ENCODE results near the gene XRCC5.

Gene XRCC5

DNA sequence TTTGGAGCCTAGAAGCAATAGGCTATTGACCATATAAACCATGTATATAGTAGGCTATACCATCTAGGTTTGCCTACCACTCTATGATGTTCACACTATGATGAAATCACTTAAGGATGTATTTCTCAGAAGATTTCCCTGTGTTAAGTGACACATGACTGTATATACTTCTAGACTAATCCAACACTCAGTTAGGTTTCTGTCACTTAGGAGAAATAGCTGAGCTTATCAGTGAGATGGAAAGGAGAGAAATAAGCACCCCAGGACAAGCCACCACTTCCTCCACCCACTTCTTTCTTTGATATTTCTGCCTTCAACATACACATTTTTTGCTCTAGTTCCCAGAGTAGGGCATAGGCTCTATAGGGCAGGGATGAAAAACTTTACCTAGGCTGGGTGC, 35.4 kb upstream of the XRCC5 start:
- H2AK5ac ChIP-seq (ENCODE audit: low read length), result no peak overlapping the region

DNA sequence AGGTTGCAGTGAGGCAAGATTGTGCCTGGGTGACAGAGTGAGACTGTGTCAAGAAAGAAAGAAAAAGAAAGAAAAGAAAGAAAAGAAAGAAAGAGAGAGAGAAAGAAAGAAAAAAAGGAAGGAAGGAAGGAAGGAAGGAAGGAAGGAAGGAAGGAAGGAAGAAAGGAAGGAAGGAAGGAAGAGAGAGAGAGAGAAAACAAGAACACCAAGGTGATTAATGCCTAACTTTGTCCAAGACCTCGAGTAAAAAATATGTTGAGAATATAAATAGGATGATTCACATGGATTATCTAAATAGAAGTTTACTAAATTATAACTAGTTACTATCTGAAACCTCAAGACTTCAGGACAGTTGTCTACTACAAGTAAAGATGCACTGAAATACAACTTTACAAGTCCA, 34.8 kb upstream of the XRCC5 start:
- H3K9ac ChIP-seq (ENCODE audit: low read length), result no peak overlapping the region
- no peak overlapping the region for H2BK12ac ChIP-seq (ENCODE audit: low read length)
- H4K12ac ChIP-seq (ENCODE audit: low read depth, low read length), result no peak overlapping the region
- H3K14ac ChIP-seq (ENCODE audit: low read length), result no peak overlapping the region
- H3K4ac ChIP-seq (ENCODE audit: low read depth, low read length), result no peak overlapping the region
- no peak overlapping the region for H3K4me3 ChIP-seq (ENCODE audit: low read depth, low read length)
- DNase-seq, result no peak
- H3K27ac ChIP-seq (ENCODE audit: low read depth, low read length), result no peak overlapping the region
- no peaks in the 10 kb centered on the region for H3K79me1 ChIP-seq (ENCODE audit: low read length)
- no peak overlapping the region for H3K4me2 ChIP-seq (ENCODE audit: low read length)
- no peak overlapping the region for H2AK5ac ChIP-seq (ENCODE audit: low read length)
- no peak overlapping the region for H2BK120ac ChIP-seq (ENCODE audit: insufficient read depth, low read length, poor library complexity)
- H3K79me2 ChIP-seq (ENCODE audit: control insufficient read depth, insufficient read depth, low read length, poor library complexity), result no peaks in the 10 kb centered on the region
- no CpG with 5 or more reads among the region's 1 CpG for WGBS (ENCODE audit: extremely low coverage, insufficient coverage, insufficient read length)
- no peak overlapping the region for H3K18ac ChIP-seq (ENCODE audit: low read length)
- H4K8ac ChIP-seq (ENCODE audit: low read depth, low read length), result no peak overlapping the region
- H4K91ac ChIP-seq (ENCODE audit: low read depth, low read length), result no peak overlapping the region
- H3K27me3 ChIP-seq (ENCODE audit: insufficient read depth, low read length), result no peaks in the 10 kb centered on the region
- no peak overlapping the region for H3K23ac ChIP-seq (ENCODE audit: low read length)
- no peaks in the 10 kb centered on the region for H3K36me3 ChIP-seq (ENCODE audit: control insufficient read depth in 1 of 2, insufficient read depth in 2 of 2, low read length in 2 of 2)
- H3K4me1 ChIP-seq (ENCODE audit: control insufficient read depth in 1 of 2, insufficient read depth in 2 of 2, low read length in 2 of 2), result no peaks in the 10 kb centered on the region
- H2BK5ac ChIP-seq (ENCODE audit: low read depth, low read length, poor library complexity), result no peak overlapping the region
- H3K9me3 ChIP-seq (ENCODE audit: insufficient read depth, low read depth, low read length), result no peaks in the 10 kb centered on the region
- no peak overlapping the region for H2AFZ ChIP-seq (ENCODE audit: insufficient read depth, low read length, poor library complexity)

More for the DNA sequence above, 35.4 kb upstream of the XRCC5 start:
- H2BK5ac ChIP-seq (ENCODE audit: low read depth, low read length, poor library complexity), result no peak overlapping the region
- H4K91ac ChIP-seq (ENCODE audit: low read depth, low read length), result no peak overlapping the region
- H3K9ac ChIP-seq (ENCODE audit: low read length), result no peak overlapping the region
- H3K23ac ChIP-seq (ENCODE audit: low read length), result no peak overlapping the region
- no peaks in the 10 kb centered on the region for H3K9me3 ChIP-seq (ENCODE audit: insufficient read depth, low read depth, low read length)
- H3K27ac ChIP-seq (ENCODE audit: low read depth, low read length), result no peak overlapping the region
- no peaks in the 10 kb centered on the region for H3K79me1 ChIP-seq (ENCODE audit: low read length)
- no peak overlapping the region for H4K12ac ChIP-seq (ENCODE audit: low read depth, low read length)
- no peak overlapping the region for H4K8ac ChIP-seq (ENCODE audit: low read depth, low read length)
- no peak overlapping the region for H2BK12ac ChIP-seq (ENCODE audit: low read length)
- H3K4ac ChIP-seq (ENCODE audit: low read depth, low read length), result no peak overlapping the region
- H3K79me2 ChIP-seq (ENCODE audit: control insufficient read depth, insufficient read depth, low read length, poor library complexity), result no peaks in the 10 kb centered on the region
- no peak overlapping the region for H3K14ac ChIP-seq (ENCODE audit: low read length)
- H2AFZ ChIP-seq (ENCODE audit: insufficient read depth, low read length, poor library complexity), result no peak overlapping the region
- H3K4me1 ChIP-seq (ENCODE audit: control insufficient read depth in 1 of 2, insufficient read depth in 2 of 2, low read length in 2 of 2), result no peaks in the 10 kb centered on the region
- H2BK120ac ChIP-seq (ENCODE audit: insufficient read depth, low read length, poor library complexity), result no peak overlapping the region
- no peak for DNase-seq
- H3K36me3 ChIP-seq (ENCODE audit: control insufficient read depth in 1 of 2, insufficient read depth in 2 of 2, low read length in 2 of 2), result no peaks in the 10 kb centered on the region
- H3K18ac ChIP-seq (ENCODE audit: low read length), result no peak overlapping the region
- H3K4me3 ChIP-seq (ENCODE audit: low read depth, low read length), result no peak overlapping the region
- no peak overlapping the region for H3K4me2 ChIP-seq (ENCODE audit: low read length)
- no peaks in the 10 kb centered on the region for H3K27me3 ChIP-seq (ENCODE audit: insufficient read depth, low read length)

DNA sequence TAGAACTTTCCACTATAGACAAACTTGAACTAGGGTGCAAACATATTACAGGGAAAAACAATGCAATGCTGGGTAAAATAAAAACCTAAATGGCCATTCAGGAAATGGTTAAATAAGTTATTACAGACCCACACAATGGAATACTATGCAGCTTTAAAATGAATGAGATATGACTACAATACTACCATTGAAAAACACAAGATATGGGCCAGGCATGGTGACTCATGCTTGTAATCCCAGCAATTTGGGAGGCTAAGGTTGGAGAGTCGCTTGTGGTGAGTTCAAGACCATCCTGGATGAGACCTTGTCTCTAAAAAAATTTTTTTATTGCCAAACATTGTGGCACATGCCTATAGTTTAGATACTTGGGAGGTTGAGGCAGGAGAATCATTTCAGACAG, 34.4 kb upstream of the XRCC5 start:
- Histone ChIP-seq H3K36me3 (ENCODE audit: control insufficient read depth in 1 of 2, insufficient read depth in 2 of 2, low read length in 2 of 2) (no peaks in the 10 kb centered on the region), H2BK5ac (ENCODE audit: low read depth, low read length, poor library complexity) (no peak overlapping the region), H3K14ac (ENCODE audit: low read length) (no peak overlapping the region), H3K4me3 (ENCODE audit: low read depth, low read length) (no peak overlapping the region), H4K12ac (ENCODE audit: low read depth, low read length) (no peak overlapping the region), H3K79me2 (ENCODE audit: control insufficient read depth, insufficient read depth, low read length, poor library complexity) (no peaks in the 10 kb centered on the region), H2AK5ac (ENCODE audit: low read length) (no peak overlapping the region), H3K27me3 (ENCODE audit: insufficient read depth, low read length) (no peaks in the 10 kb centered on the region), H2BK120ac (ENCODE audit: insufficient read depth, low read length, poor library complexity) (no peak overlapping the region), H3K4ac (ENCODE audit: low read depth, low read length) (no peak overlapping the region), H4K8ac (ENCODE audit: low read depth, low read length) (no peak overlapping the region), H3K9ac (ENCODE audit: low read length) (no peak overlapping the region), H2BK12ac (ENCODE audit: low read length) (no peak overlapping the region), H2AFZ (ENCODE audit: insufficient read depth, low read length, poor library complexity) (no peak overlapping the region), H3K9me3 (ENCODE audit: insufficient read depth, low read depth, low read length) (no peaks in the 10 kb centered on the region), H4K91ac (ENCODE audit: low read depth, low read length) (no peak overlapping the region), H3K18ac (ENCODE audit: low read length) (no peak overlapping the region), H3K4me2 (ENCODE audit: low read length) (no peak overlapping the region), H3K79me1 (ENCODE audit: low read length) (no peaks in the 10 kb centered on the region), H3K4me1 (ENCODE audit: control insufficient read depth in 1 of 2, insufficient read depth in 2 of 2, low read length in 2 of 2) (no peaks in the 10 kb centered on the region), H3K23ac (ENCODE audit: low read length) (no peak overlapping the region), H3K27ac (ENCODE audit: low read depth, low read length) (no peak overlapping the region)
- no peak for DNase-seq
- no CpG with 5 or more reads among the region's 1 CpG for WGBS (ENCODE audit: extremely low coverage, insufficient coverage, insufficient read length)

DNA sequence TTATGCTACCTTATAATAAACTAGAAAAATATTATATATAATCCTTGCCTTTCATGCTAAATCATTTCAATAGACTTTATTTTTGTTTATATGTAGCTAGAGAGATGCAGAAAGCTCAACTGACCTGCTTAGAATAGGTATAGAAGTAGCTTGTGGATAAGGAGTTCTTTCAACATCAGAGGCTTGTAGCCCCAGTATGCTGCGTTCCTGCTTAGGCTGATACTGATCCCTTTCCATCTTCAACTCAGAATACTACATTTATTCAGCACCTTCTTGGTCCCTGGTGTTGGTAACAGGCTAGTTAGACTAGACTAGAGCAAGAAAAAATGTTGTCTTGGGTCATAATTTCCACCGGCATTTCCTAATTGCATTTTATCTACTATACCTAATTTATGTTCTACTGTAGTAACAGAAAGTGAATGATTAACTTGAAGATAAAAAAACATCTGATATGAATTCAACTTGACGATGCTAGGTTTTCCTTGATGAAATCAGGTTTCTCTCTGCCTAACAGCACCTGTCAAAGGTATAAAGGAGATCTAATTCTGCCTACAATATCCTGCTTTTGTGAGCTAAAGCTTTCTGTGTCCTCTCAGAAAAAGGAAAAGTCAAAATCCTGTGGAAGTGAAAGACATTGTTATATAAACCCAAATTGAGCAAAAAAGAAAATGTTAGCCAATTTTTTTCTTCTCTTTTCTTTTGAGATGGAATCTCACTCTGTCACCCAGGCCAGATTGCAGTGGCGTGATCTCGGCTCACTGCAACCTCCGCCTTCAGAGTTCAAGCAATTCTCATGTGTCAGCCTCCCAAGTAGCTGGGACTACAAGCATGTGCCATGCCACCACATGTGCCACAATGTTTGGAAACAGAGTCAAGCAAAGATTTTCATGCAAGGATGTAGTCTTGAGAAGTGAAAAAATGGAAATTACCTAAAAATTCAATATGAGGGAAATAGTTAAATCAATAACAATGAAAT, 33.4 kb upstream of the XRCC5 start:
- Histone ChIP-seq H3K79me1 (ENCODE audit: low read length) (no peaks in the 10 kb centered on the region), H2BK5ac (ENCODE audit: low read depth, low read length, poor library complexity) (no peak overlapping the region), H3K9ac (ENCODE audit: low read length) (no peak overlapping the region), H2AK5ac (ENCODE audit: low read length) (no peak overlapping the region), H3K18ac (ENCODE audit: low read length) (no peak overlapping the region), H3K79me2 (ENCODE audit: control insufficient read depth, insufficient read depth, low read length, poor library complexity) (no peaks in the 10 kb centered on the region), H3K4ac (ENCODE audit: low read depth, low read length) (no peak overlapping the region), H3K9me3 (ENCODE audit: insufficient read depth, low read depth, low read length) (no peaks in the 10 kb centered on the region), H3K36me3 (ENCODE audit: control insufficient read depth in 1 of 2, insufficient read depth in 2 of 2, low read length in 2 of 2) (no peaks in the 10 kb centered on the region), H2AFZ (ENCODE audit: insufficient read depth, low read length, poor library complexity) (no peak overlapping the region), H3K27ac (ENCODE audit: low read depth, low read length) (no peak overlapping the region), H4K91ac (ENCODE audit: low read depth, low read length) (no peak overlapping the region), H4K8ac (ENCODE audit: low read depth, low read length) (no peak overlapping the region), H2BK12ac (ENCODE audit: low read length) (no peak overlapping the region), H3K14ac (ENCODE audit: low read length) (no peak overlapping the region), H3K23ac (ENCODE audit: low read length) (no peak overlapping the region), H3K27me3 (ENCODE audit: insufficient read depth, low read length) (no peaks in the 10 kb centered on the region), H2BK120ac (ENCODE audit: insufficient read depth, low read length, poor library complexity) (no peak overlapping the region), H4K12ac (ENCODE audit: low read depth, low read length) (no peak overlapping the region), H3K4me2 (ENCODE audit: low read length) (no peak overlapping the region), H3K4me1 (ENCODE audit: control insufficient read depth in 1 of 2, insufficient read depth in 2 of 2, low read length in 2 of 2) (no peaks in the 10 kb centered on the region), H3K4me3 (ENCODE audit: low read depth, low read length) (no peak overlapping the region)
- no peak for DNase-seq
- no CpG with 5 or more reads among the region's 6 CpGs for whole genome bisulfite sequencing (ENCODE audit: extremely low coverage, insufficient coverage, insufficient read length)
